Panc1 (cell line): ENCODE data around the gene NCOR2.
"Not testable (repeated sequence)": the region's sequence is repeated elsewhere in the genome, so short reads cannot be mapped to it uniquely, and the experiment has no call there.

Experiments
- POLR2AphosphoS5 ChIP-seq: IDR thresholded peaks from 2 replicates; pipeline ENCODE4 v1.6.1; 2012; ENCODE audit warnings: mild to moderate bottlenecking, low read depth, low read length, moderate library complexity
- SIN3A ChIP-seq: IDR thresholded peaks from 2 replicates; pipeline ENCODE4 v1.6.1; 2012; ENCODE audit warnings: low read depth, mild to moderate bottlenecking, low read length, moderate library complexity, borderline replicate concordance; ENCODE audit not compliant: insufficient read depth
- TCF7L2 ChIP-seq: IDR thresholded peaks from 2 replicates; pipeline ENCODE4 v1.6.1; 2011; ENCODE audit warnings: mild to moderate bottlenecking, low read depth, low read length, inconsistent platforms
- TF ChIP-seq, protein P1 (sequence below): fragments of 450-650 bp; IDR thresholded peaks from 2 replicates; pipeline ENCODE4 v1.5.1; 2017; ENCODE audit warnings: mild to moderate bottlenecking
- TF ChIP-seq, protein P2 (sequence below), 2 experiments: IDR thresholded peaks; 2 replicates each; pipeline ENCODE4 v1.6.1; 2011 to 2012; ENCODE audit warnings: low read depth in 2 of 2, control low read depth in 1 of 2, low read length in 1 of 2, mild to moderate bottlenecking in 1 of 2, moderate library complexity in 1 of 2; ENCODE audit not compliant: insufficient read depth in 1 of 2

DNA sequence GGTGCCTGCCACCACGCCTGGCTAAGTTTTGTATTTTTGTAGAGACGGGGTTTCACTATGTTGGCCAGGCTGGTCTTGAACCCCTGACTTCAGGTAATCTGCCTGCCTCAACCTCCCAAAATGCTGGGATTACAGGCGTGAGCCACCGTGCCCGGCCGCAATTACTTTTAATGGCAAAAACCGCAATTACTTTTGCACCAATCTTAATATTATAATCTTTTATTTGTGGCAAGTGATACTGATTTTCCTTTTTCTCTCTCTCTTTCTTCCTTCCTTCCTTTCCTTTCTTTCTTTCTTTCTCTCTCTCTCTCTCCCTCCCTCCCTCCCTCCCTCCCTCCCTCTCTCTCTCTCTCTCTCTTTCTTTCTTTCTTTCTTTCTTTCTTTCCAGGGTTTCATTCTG, 17.1 kb upstream of the NCOR2 start:
- TF ChIP-seq, protein P1, sequence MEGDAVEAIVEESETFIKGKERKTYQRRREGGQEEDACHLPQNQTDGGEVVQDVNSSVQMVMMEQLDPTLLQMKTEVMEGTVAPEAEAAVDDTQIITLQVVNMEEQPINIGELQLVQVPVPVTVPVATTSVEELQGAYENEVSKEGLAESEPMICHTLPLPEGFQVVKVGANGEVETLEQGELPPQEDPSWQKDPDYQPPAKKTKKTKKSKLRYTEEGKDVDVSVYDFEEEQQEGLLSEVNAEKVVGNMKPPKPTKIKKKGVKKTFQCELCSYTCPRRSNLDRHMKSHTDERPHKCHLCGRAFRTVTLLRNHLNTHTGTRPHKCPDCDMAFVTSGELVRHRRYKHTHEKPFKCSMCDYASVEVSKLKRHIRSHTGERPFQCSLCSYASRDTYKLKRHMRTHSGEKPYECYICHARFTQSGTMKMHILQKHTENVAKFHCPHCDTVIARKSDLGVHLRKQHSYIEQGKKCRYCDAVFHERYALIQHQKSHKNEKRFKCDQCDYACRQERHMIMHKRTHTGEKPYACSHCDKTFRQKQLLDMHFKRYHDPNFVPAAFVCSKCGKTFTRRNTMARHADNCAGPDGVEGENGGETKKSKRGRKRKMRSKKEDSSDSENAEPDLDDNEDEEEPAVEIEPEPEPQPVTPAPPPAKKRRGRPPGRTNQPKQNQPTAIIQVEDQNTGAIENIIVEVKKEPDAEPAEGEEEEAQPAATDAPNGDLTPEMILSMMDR = not testable (repeated sequence)
- not testable (repeated sequence) for TF ChIP-seq POLR2AphosphoS5, TCF7L2, SIN3A
- TF ChIP-seq, protein P2, sequence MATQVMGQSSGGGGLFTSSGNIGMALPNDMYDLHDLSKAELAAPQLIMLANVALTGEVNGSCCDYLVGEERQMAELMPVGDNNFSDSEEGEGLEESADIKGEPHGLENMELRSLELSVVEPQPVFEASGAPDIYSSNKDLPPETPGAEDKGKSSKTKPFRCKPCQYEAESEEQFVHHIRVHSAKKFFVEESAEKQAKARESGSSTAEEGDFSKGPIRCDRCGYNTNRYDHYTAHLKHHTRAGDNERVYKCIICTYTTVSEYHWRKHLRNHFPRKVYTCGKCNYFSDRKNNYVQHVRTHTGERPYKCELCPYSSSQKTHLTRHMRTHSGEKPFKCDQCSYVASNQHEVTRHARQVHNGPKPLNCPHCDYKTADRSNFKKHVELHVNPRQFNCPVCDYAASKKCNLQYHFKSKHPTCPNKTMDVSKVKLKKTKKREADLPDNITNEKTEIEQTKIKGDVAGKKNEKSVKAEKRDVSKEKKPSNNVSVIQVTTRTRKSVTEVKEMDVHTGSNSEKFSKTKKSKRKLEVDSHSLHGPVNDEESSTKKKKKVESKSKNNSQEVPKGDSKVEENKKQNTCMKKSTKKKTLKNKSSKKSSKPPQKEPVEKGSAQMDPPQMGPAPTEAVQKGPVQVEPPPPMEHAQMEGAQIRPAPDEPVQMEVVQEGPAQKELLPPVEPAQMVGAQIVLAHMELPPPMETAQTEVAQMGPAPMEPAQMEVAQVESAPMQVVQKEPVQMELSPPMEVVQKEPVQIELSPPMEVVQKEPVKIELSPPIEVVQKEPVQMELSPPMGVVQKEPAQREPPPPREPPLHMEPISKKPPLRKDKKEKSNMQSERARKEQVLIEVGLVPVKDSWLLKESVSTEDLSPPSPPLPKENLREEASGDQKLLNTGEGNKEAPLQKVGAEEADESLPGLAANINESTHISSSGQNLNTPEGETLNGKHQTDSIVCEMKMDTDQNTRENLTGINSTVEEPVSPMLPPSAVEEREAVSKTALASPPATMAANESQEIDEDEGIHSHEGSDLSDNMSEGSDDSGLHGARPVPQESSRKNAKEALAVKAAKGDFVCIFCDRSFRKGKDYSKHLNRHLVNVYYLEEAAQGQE (IDR thresholded peaks at IDR 0.05; ENCODE audit: insufficient read depth in 1 of 2, low read depth in 2 of 2, low read length in 1 of 2) = not testable (repeated sequence)
